ENCODE data around the gene DEF6. TPM values are rescaled to one million over a fixed set of nuclear protein-coding genes. Genes with fewer than 3 reads are reported as not detected.

DEF6 gene
- total RNA-seq, 1 experiment from 2014 or later = 5.7 TPM

DNA sequence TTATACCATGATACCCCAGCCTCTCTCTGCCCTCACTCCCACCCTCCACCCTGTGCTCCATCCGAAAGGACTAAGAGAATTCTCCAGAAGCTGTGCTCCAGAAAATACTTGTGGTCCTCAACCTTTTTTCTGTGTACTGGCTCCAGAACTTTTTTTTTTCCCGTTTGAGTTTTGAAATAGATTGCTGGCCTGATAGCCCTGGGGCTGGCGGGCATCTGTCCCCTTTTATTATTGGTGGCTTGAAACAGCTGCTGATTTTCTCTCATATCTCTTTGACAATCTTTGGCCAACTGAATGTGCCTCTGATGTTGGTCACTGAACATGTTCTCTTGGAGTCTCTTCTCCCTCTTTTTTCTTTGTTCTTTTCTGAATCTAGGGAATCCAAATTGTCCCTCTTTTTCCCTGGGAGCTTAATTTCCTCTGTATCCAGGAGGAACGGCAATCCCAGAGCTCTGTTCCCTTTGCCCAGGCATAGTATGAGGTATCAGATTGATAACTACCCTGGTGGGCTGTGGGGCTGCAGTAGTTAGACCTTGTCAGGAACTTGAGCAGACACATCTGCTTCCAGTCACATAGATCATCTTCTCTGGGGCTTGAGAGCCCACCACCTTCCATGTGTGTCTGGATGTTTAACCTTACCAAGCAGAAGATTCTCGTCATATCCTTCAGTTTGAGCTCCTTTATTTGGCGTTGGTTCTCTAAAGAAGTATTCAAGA, 46.4 kb downstream of the DEF6 start:
- Mint-ChIP-seq H3K9me3 (ENCODE audit: unreplicated experiment) (no peaks in the 10 kb centered on the region), H3K4me1 (ENCODE audit: low read depth, unreplicated experiment) (no peaks in the 10 kb centered on the region), H3K36me3 (ENCODE audit: insufficient read depth, unreplicated experiment) (peaks cover 28% of the 10 kb centered on the region), H3K27me3 (ENCODE audit: insufficient read depth, unreplicated experiment) (no peaks in the 10 kb centered on the region), H3K27ac (ENCODE audit: unreplicated experiment) (peak overlapping the region; percentile 78), H3K4me3 (ENCODE audit: unreplicated experiment) (peak overlapping the region; percentile 85)
- ChIA-PET POLR2A (no interaction called here), CTCF (interaction anchor here (3.5 kb wide), 1 partner anchor 71 kb away, joined by 29 read pairs; no protein-coding TSS in a partner anchor)
- Histone ChIP-seq H3K36me3 (ENCODE audit: control insufficient read depth, insufficient read depth, low read length) (no peaks in the 10 kb centered on the region; the same call in 1 of the 2 replicates), H3K4me3 (ENCODE audit: low read depth, low read length) (no peak overlapping the region), H3K9me3 (no peaks in the 10 kb centered on the region), H3K4me1 (peaks cover 6% of the 10 kb centered on the region), H3K27me3 (replicated peaks; ENCODE audit: control insufficient read depth, insufficient read depth, low read length) (no peaks in the 10 kb centered on the region)
- TF ChIP-seq, protein P1, sequence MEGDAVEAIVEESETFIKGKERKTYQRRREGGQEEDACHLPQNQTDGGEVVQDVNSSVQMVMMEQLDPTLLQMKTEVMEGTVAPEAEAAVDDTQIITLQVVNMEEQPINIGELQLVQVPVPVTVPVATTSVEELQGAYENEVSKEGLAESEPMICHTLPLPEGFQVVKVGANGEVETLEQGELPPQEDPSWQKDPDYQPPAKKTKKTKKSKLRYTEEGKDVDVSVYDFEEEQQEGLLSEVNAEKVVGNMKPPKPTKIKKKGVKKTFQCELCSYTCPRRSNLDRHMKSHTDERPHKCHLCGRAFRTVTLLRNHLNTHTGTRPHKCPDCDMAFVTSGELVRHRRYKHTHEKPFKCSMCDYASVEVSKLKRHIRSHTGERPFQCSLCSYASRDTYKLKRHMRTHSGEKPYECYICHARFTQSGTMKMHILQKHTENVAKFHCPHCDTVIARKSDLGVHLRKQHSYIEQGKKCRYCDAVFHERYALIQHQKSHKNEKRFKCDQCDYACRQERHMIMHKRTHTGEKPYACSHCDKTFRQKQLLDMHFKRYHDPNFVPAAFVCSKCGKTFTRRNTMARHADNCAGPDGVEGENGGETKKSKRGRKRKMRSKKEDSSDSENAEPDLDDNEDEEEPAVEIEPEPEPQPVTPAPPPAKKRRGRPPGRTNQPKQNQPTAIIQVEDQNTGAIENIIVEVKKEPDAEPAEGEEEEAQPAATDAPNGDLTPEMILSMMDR (IDR thresholded peaks at IDR 0.05; ENCODE audit: insufficient read depth in 1 of 2, low read depth in 1 of 2, low read length in 1 of 2, severe bottlenecking in 1 of 2, unreplicated experiment in 1 of 2) = no peak
- DNase-seq = no peak
- no TSS peak for BruUV-seq (replicated peaks)
- intact Hi-C loops (cut with micrococcal nuclease; ENCODE audit: unreplicated experiment) = no loop called here

DNA sequence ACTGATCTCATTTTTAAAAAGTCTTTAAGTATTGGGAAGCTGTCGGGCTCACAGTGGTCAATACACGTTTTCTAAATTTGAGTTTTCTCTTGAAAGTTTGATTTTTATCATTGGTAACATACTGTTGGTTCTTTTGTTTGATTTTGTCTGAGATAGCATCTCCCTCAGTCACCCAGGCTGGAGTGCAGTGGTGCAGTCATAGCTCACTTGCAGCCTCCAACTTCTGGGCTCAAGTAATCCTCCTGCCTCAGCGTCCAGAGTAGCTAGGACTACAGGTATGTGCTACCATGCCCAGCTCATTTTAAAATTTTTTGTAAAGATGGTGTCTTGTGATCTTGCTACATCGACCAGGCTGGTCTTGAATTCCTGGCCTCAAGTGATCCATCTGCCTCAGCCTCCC, 53.8 kb downstream of the DEF6 start:
- H3K36me3 Mint-ChIP-seq (ENCODE audit: insufficient read depth, unreplicated experiment) = peaks cover 39% of the 10 kb centered on the region
- H3K4me3 Mint-ChIP-seq (ENCODE audit: unreplicated experiment) = no peak overlapping the region
- no peaks in the 10 kb centered on the region for H3K27me3 Mint-ChIP-seq (ENCODE audit: insufficient read depth, unreplicated experiment)
- H3K27ac Mint-ChIP-seq (ENCODE audit: unreplicated experiment) = no peak overlapping the region
- no peak for DNase-seq
- no TSS peak for BruUV-seq (replicated peaks)
- ChIA-PET CTCF (interaction anchor here (0.7 kb wide), 1 partner anchor 14 kb away, joined by 6 read pairs; no protein-coding TSS in a partner anchor), POLR2A (no interaction called here)
- intact Hi-C loops (cut with micrococcal nuclease; ENCODE audit: unreplicated experiment) = no loop called here
- Histone ChIP-seq H3K36me3 (ENCODE audit: control insufficient read depth, insufficient read depth, low read length) (no peaks in the 10 kb centered on the region; the same call in 1 of the 2 replicates), H3K9me3 (no peaks in the 10 kb centered on the region), H3K4me3 (ENCODE audit: low read depth, low read length) (no peak overlapping the region), H3K4me1 (no peaks in the 10 kb centered on the region), H3K27me3 (replicated peaks; ENCODE audit: control insufficient read depth, insufficient read depth, low read length) (no peaks in the 10 kb centered on the region)
- H3K9me3 Mint-ChIP-seq (ENCODE audit: unreplicated experiment) = no peaks in the 10 kb centered on the region
- no peaks in the 10 kb centered on the region for H3K4me1 Mint-ChIP-seq (ENCODE audit: low read depth, unreplicated experiment)
- TF ChIP-seq, protein P1 (IDR thresholded peaks at IDR 0.05; ENCODE audit: insufficient read depth in 1 of 2, low read depth in 1 of 2, low read length in 1 of 2, severe bottlenecking in 1 of 2, unreplicated experiment in 1 of 2) = no peak

DNA sequence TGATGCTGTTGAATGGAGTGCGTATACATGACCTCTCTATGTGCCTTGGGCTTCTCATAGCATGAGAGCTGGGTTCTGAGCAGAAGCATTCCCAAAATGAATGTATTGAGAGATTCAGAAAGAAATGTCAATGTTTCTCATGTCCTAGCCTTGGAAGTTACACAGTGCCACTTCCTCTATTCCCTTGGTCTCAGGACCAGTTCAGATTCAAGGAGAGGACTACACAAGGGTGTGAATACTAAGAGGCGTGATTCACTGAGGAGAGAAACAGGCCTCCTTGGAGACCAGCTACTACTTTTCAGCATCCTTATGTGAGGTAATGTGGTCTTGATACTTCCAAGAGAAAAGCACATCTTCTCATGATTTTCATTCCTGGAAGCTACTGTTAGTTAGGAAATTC, 55.1 kb downstream of the DEF6 start:
- no TSS peak for BruUV-seq (replicated peaks)
- no peaks in the 10 kb centered on the region for H3K9me3 Mint-ChIP-seq (ENCODE audit: unreplicated experiment)
- no peak overlapping the region for H3K4me3 Mint-ChIP-seq (ENCODE audit: unreplicated experiment)
- no peaks in the 10 kb centered on the region for H3K9me3 ChIP-seq
- ChIA-PET CTCF (no interaction called here), POLR2A (no interaction called here)
- peaks cover 42% of the 10 kb centered on the region for H3K36me3 Mint-ChIP-seq (ENCODE audit: insufficient read depth, unreplicated experiment)
- no peaks in the 10 kb centered on the region; the same call in 1 of the 2 replicates for H3K36me3 ChIP-seq (ENCODE audit: control insufficient read depth, insufficient read depth, low read length)
- no peaks in the 10 kb centered on the region for H3K27me3 ChIP-seq (replicated peaks; ENCODE audit: control insufficient read depth, insufficient read depth, low read length)
- no peaks in the 10 kb centered on the region for H3K4me1 ChIP-seq
- DNase-seq = no peak
- no peak overlapping the region for H3K27ac Mint-ChIP-seq (ENCODE audit: unreplicated experiment)
- no peak overlapping the region for H3K4me3 ChIP-seq (ENCODE audit: low read depth, low read length)
- H3K4me1 Mint-ChIP-seq (ENCODE audit: low read depth, unreplicated experiment) = no peaks in the 10 kb centered on the region
- TF ChIP-seq, protein P1 (IDR thresholded peaks at IDR 0.05; ENCODE audit: insufficient read depth in 1 of 2, low read depth in 1 of 2, low read length in 1 of 2, severe bottlenecking in 1 of 2, unreplicated experiment in 1 of 2) = no peak
- intact Hi-C loops (cut with micrococcal nuclease; ENCODE audit: unreplicated experiment) = no loop called here
- no peaks in the 10 kb centered on the region for H3K27me3 Mint-ChIP-seq (ENCODE audit: insufficient read depth, unreplicated experiment)
